Lower leg skin (tissue), 4 donors: ENCODE measurements around the gene POLR3GL. TPM values are rescaled to one million over a fixed set of nuclear protein-coding genes. Genes with fewer than 3 reads are reported as not detected.
A peak's percentile ranks its signal among the peaks of the same experiment; 100 is the strongest.

Experiments used
- DNase-seq, 2 donors: peaks; one replicate each; pipeline ENCODE4 v3.0.0-alpha.2; 2019; ENCODE audit warnings: low spot score in 2 of 2
- H3K4me3 ChIP-seq: fragments of 200-600 bp; sonication (generic); 2 replicates; pipeline ENCODE4 v1.5.1; 2017; ENCODE audit warnings: mild to moderate bottlenecking, low read depth; ENCODE audit not compliant: poor library complexity, severe bottlenecking
- POLR2A ChIP-seq, 2 donors: fragments of 450-650 bp; IDR thresholded peaks; one replicate each; pipeline ENCODE4 v1.6.1; 2016 to 2017; ENCODE audit warnings: antibody characterized with exemption in 2 of 2, mild to moderate bottlenecking in 1 of 2, moderate library complexity in 1 of 2
- WGBS, 2 donors: methylation state at CpG; one replicate each; pipeline ENCODE4 v1.1.5; 2018; 5-methylcytosine and 5-hydroxymethylcytosine counted together
- intact Hi-C: fragments of 100-400 bp; cut with DNase I; formaldehyde crosslinking; loops from one replicate; pipeline ENCODE4 v1.15.0; 2023; ENCODE audit warnings: low total_unique reads
- total RNA-seq, 4 donors: library from RNA; depleted of rRNA; stranded (reverse); fragments of >200 nt; gene quantifications; one replicate each; pipeline ENCODE4 v1.1.0, GENCODE V29; 2016
- TF ChIP-seq, protein P1 (sequence below), 3 donors: fragments of 450-650 bp; IDR thresholded peaks; one replicate each; pipeline ENCODE4 v1.5.1; 2016; ENCODE audit warnings: antibody characterized with exemption in 3 of 3, mild to moderate bottlenecking in 3 of 3, moderate library complexity in 2 of 3

The POLR3GL gene
- total RNA-seq, 4 donors from 2014 or later, result 10.6 to 15.3 (median 14.2) TPM

DNA sequence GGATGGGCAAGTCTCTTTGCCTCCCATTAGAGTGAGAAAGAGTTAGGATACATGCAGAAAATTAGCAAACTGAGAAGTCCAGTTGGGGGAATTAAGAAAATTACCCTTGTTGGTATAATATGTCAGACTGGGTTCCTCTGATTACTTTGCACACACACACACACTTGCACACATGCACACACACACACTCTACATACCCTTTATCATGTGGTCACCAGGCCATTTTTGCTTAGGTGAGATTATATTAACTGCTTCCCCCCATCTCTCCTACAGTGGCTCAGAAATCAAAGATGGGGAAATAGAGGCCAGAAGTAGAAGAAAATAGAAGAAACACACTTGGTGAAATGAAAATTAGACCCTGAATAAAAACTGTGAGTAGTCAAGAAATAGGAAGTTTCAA lies 5.8 kb upstream of the POLR3GL start:
- no peak for DNase-seq
- no peak overlapping the region for H3K4me3 ChIP-seq
- intact Hi-C loops, result no loop called here
- no peak for TF ChIP-seq POLR2A (IDR thresholded peaks at IDR 0.05)
- TF ChIP-seq, protein P1, sequence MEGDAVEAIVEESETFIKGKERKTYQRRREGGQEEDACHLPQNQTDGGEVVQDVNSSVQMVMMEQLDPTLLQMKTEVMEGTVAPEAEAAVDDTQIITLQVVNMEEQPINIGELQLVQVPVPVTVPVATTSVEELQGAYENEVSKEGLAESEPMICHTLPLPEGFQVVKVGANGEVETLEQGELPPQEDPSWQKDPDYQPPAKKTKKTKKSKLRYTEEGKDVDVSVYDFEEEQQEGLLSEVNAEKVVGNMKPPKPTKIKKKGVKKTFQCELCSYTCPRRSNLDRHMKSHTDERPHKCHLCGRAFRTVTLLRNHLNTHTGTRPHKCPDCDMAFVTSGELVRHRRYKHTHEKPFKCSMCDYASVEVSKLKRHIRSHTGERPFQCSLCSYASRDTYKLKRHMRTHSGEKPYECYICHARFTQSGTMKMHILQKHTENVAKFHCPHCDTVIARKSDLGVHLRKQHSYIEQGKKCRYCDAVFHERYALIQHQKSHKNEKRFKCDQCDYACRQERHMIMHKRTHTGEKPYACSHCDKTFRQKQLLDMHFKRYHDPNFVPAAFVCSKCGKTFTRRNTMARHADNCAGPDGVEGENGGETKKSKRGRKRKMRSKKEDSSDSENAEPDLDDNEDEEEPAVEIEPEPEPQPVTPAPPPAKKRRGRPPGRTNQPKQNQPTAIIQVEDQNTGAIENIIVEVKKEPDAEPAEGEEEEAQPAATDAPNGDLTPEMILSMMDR (IDR thresholded peaks at IDR 0.05), result no peak

- intact Hi-C loops, result no loop called here
- DNase-seq, result no peak
- no peak overlapping the region for H3K4me3 ChIP-seq
- TF ChIP-seq POLR2A (IDR thresholded peaks at IDR 0.05), result no peak
- TF ChIP-seq, protein P1 (IDR thresholded peaks at IDR 0.05), result no peak
Observed at GRCh38 chr1:145959333-145959732, 5.2 kb upstream of the POLR3GL start.

DNA sequence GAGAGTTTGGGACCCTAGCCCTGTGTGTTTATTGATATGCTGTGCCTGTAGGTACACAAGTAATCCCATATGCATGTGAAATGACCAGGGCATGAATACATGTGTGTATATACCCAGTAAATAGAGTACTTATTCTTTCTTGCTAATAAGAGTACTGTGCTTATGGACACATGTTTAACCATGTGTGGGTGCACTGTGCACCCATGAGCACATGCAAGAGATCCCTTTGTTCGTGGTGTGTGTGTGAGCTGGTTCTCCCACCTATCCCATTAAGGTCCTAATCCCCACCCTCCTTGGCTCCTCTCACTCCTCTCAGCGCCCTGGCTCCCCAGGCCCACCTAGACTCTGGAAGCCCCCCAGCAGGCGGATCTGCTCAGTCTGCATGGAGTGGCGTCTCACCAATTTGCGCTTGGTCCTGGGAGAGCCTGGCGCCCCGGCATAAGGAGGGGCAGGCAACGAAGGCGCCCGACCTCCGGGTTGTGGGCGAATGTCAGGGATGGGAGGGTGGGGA lies 4.5 kb upstream of the POLR3GL start:
- intact Hi-C loops, result no loop called here
- DNase-seq, result no peak
- TF ChIP-seq POLR2A (IDR thresholded peaks at IDR 0.05), result no peak
- TF ChIP-seq, protein P1 (IDR thresholded peaks at IDR 0.05), result no peak
- peak overlapping the region; percentile 31 for H3K4me3 ChIP-seq
- 9 to 35% methylated on average over 5 to 11 of the region's 12 CpGs for WGBS, 2 donors

DNA sequence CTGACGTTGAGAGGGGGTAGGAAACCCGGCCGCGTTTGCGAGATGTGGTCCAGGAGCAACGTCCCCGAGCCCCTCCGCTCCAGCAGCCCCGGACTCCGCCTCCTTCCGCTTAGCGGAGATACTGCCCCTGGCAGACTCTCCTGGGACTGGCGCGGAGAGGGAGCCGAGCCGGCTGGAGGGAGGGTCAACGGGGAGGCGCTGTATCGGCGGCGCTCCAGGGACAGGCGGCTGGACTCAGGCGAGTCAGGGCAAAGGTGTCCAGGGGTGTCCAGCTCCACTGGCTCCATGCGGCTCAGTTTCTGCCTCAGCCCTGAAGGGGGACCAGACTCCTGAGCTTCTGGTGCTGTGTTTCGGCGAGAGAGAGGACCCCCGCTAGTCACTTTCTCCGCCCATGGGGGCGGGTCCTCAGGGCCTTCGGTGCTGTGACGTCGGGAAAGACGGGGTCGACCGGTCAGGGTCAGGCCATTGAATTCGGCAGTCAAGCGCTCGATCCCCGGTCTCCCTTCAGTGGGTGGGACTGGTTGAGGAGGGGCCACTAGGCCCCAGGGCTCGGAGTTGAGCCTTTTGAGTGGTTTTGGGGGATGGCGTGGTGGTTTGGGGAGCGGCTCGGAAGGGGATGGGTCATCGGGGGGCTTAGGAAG lies 3.9 kb upstream of the POLR3GL start:
- DNase-seq, result peak; percentile 63 to 95
- 0 to 1% methylated on average over 20 to 26 of the region's 44 CpGs for WGBS, 2 donors
- no peak for TF ChIP-seq POLR2A (IDR thresholded peaks at IDR 0.05)
- TF ChIP-seq, protein P1 (IDR thresholded peaks at IDR 0.05), result no peak
- H3K4me3 ChIP-seq, result peak overlapping the region; percentile 31
- intact Hi-C loops, result no loop called here

- DNase-seq, result peak in 1 of 2 donors; percentile 85
- TF ChIP-seq POLR2A (IDR thresholded peaks at IDR 0.05), result no peak
- 0 to 1% methylated on average over 16 of the region's 22 CpGs for WGBS, 2 donors
- H3K4me3 ChIP-seq, result peak overlapping the region; percentile 31
- intact Hi-C loops, result no loop called here
Observed at GRCh38 chr1:145961109-145961424, 3.4 kb upstream of the POLR3GL start.

GRCh38 chr1:145961425-145962156 lies 2.9 kb upstream of the POLR3GL start:
- TF ChIP-seq, protein P1 (IDR thresholded peaks at IDR 0.05), result no peak
- TF ChIP-seq POLR2A (IDR thresholded peaks at IDR 0.05), result no peak
- intact Hi-C loops, result no loop called here
- WGBS, 2 donors, result 0 to 1% methylated on average over 27 to 44 of the region's 57 CpGs

More at GRCh38 chr1:145961425-145962156, 2.9 kb upstream of the POLR3GL start:
- DNase-seq, result peak in 1 of 2 donors; percentile 93
- H3K4me3 ChIP-seq, result peak overlapping the region; percentile 43
